Measurements from ENCODE around the gene HSD17B12. TPM values are rescaled to one million over a fixed set of nuclear protein-coding genes. Genes with fewer than 3 reads are reported as not detected.
A peak's percentile ranks its signal among the peaks of the same experiment; 100 is the strongest.

Gene HSD17B12
- total and polyA plus RNA-seq, 5 donors from 2014 or later = 17.5 to 23.1 (median 21.1) TPM

DNA sequence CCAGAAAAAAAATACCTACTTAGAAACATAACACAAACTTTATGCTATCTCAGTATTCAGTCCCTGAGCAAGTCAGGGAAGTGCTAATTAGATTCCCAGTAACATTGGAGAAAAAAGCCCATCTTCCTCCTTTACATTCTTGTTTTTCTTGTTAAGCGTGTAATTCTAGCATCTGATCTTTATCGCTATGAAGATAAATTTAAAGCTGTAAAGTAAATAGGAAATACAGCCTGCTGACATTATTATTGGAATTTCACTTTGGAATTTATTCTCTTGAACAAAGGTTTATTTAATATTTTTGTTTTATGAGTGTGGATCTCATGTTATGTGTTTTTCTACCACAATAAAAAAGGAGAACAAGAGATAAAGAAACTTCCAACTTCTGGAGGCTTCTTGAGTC lies 214.0 kb downstream of the HSD17B12 start:
- Histone ChIP-seq H3K9me3 (ENCODE audit: control insufficient read depth in 2 of 2, low read length in 2 of 2) (no peaks in the 10 kb centered on the region), H3K36me3 (ENCODE audit: control insufficient read depth, insufficient read depth, low read length) (peaks cover 88% of the 10 kb centered on the region), H3K4me3 (ENCODE audit: low read depth, low read length) (no peak overlapping the region), H3K27ac (ENCODE audit: insufficient read depth, low read length, poor library complexity, severe bottlenecking) (no peak overlapping the region), H3K27me3 (ENCODE audit: control insufficient read depth, insufficient read depth, low read length) (no peaks in the 10 kb centered on the region), H3K4me1 (ENCODE audit: control insufficient read depth, insufficient read depth, low read length, poor library complexity, severe bottlenecking) (no peaks in the 10 kb centered on the region)
- Mint-ChIP-seq H3K36me3 (peaks cover 57% of the 10 kb centered on the region), H3K27ac (no peak overlapping the region), H3K4me1 (peaks cover 5 to 16% (median 5%) of the 10 kb centered on the region in 4 donors), H3K9me3 (no peaks in the 10 kb centered on the region), H3K27me3 (no peaks in the 10 kb centered on the region), H3K4me3 (no peak overlapping the region)
- no peak for ATAC-seq (ENCODE audit: low read depth in 2 of 2)
- DNase-seq = no peak

DNA sequence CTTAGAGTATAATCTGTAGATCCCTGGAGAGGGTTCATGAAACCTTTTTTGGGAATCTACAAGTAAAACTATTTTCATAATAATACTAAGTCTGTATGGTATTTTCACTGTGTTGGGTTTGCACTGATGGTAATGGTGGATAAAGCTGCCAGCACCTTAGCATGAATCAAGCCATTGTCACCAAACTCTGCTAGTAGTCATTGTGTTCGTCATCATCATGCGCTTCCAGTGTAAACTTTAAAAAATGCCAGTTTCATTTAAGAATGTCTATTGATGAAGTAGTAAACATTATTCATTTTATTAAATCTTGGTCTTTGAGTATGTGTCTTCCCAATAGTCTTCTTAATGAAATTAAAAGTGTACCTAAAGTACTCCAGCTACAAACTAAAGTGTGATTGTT lies 215.1 kb downstream of the HSD17B12 start:
- Histone ChIP-seq H3K27ac (ENCODE audit: insufficient read depth, low read length, poor library complexity, severe bottlenecking) (no peak overlapping the region), H3K4me3 (ENCODE audit: low read depth, low read length) (no peak overlapping the region), H3K9me3 (ENCODE audit: control insufficient read depth in 2 of 2, low read length in 2 of 2) (no peaks in the 10 kb centered on the region), H3K36me3 (ENCODE audit: control insufficient read depth, insufficient read depth, low read length) (peaks cover 83% of the 10 kb centered on the region), H3K4me1 (ENCODE audit: control insufficient read depth, insufficient read depth, low read length, poor library complexity, severe bottlenecking) (no peaks in the 10 kb centered on the region), H3K27me3 (ENCODE audit: control insufficient read depth, insufficient read depth, low read length) (no peaks in the 10 kb centered on the region)
- Mint-ChIP-seq H3K27ac (no peak overlapping the region), H3K27me3 (no peaks in the 10 kb centered on the region), H3K4me1 (peaks cover 0 to 13% (median 1%) of the 10 kb centered on the region in 4 donors), H3K4me3 (no peak overlapping the region), H3K36me3 (peaks cover 54% of the 10 kb centered on the region), H3K9me3 (peaks cover 0 to 1% (median 0%) of the 10 kb centered on the region in 7 donors)
- DNase-seq (no peak), ATAC-seq (ENCODE audit: low read depth in 2 of 2) (no peak)

DNA sequence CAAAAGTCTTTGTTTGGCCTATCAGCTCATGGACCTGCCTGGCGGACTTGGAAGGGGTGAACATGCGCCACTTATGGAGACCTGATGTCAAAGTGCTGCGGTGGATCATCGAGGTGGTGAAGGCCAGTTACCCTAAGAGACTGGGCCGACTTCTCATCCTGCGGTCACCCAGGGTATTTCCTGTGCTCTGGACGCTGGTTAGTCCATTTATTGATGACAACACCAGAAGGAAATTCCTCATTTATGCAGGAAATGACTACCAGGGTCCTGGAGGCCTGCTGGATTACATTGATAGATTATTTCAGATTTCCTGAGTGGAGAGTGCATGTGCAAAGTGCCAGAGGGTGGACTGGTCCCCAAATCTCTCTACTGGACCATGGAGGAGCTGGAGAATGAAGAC lies 218.0 kb downstream of the HSD17B12 start:
- no peak overlapping the region for H3K4me3 ChIP-seq (ENCODE audit: low read depth, low read length)
- peaks cover 0 to 1% (median 0%) of the 10 kb centered on the region in 7 donors for H3K9me3 Mint-ChIP-seq
- H3K27ac Mint-ChIP-seq = no peak overlapping the region
- DNase-seq = no peak
- H3K27me3 Mint-ChIP-seq = no peaks in the 10 kb centered on the region
- no peaks in the 10 kb centered on the region for H3K27me3 ChIP-seq (ENCODE audit: control insufficient read depth, insufficient read depth, low read length)
- H3K27ac ChIP-seq (ENCODE audit: insufficient read depth, low read length, poor library complexity, severe bottlenecking) = no peak overlapping the region
- no peak for ATAC-seq (ENCODE audit: low read depth in 2 of 2)
- H3K36me3 Mint-ChIP-seq = peaks cover 61% of the 10 kb centered on the region
- no peaks in the 10 kb centered on the region for H3K4me1 ChIP-seq (ENCODE audit: control insufficient read depth, insufficient read depth, low read length, poor library complexity, severe bottlenecking)
- H3K36me3 ChIP-seq (ENCODE audit: control insufficient read depth, insufficient read depth, low read length) = peaks cover 75% of the 10 kb centered on the region
- H3K4me3 Mint-ChIP-seq = no peak overlapping the region
- no peaks in the 10 kb centered on the region for H3K9me3 ChIP-seq (ENCODE audit: control insufficient read depth in 2 of 2, low read length in 2 of 2)
- peaks cover 0 to 8% (median 5%) of the 10 kb centered on the region in 4 donors for H3K4me1 Mint-ChIP-seq

DNA sequence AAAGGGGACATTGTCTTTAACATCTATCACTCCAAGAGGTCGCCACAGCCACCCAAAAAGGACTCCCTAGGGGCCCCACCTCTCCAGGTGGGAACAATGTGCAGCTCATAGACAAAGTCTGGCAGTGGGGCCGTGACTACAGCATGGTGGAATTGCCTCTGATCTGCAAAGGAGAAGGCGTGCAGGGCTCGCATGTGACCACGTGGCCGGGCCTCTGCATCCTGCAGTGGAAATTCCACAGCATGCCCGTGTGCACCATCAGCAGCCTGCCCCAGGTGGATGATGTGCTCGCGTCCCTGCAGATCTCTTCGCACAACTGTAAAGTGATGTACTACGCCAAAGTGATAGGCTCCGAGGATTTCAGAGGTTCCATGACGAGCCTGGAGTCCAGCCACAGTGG lies 218.6 kb downstream of the HSD17B12 start:
- H3K36me3 ChIP-seq (ENCODE audit: control insufficient read depth, insufficient read depth, low read length) = peaks cover 75% of the 10 kb centered on the region
- no peak for DNase-seq
- no peak overlapping the region for H3K27ac Mint-ChIP-seq

DNA sequence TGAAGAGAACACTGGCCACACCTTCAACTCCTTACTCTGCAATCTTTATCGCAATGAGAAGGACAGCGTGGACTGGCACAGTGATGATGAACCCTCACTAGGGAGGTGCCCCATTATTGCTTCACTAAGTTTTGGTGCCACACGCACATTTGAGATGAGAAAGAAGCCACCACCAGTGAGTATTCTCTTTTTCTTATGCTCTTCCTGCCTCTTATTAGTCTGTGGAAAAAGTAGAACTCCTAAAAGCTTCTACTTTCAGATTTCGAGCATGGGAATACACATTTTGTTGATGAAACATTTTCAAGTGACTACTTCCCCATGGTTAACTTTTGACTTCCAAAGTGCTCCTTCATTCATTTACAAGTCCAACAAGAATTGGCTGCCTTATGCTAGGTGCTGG lies 221.0 kb downstream of the HSD17B12 start:
- Histone ChIP-seq H3K4me1 (ENCODE audit: control insufficient read depth, insufficient read depth, low read length, poor library complexity, severe bottlenecking) (no peaks in the 10 kb centered on the region), H3K36me3 (ENCODE audit: control insufficient read depth, insufficient read depth, low read length) (peaks cover 62% of the 10 kb centered on the region), H3K4me3 (ENCODE audit: low read depth, low read length) (no peak overlapping the region), H3K9me3 (ENCODE audit: control insufficient read depth in 2 of 2, low read length in 2 of 2) (no peaks in the 10 kb centered on the region), H3K27ac (ENCODE audit: insufficient read depth, low read length, poor library complexity, severe bottlenecking) (no peak overlapping the region), H3K27me3 (ENCODE audit: control insufficient read depth, insufficient read depth, low read length) (no peaks in the 10 kb centered on the region)
- DNase-seq (no peak), ATAC-seq (ENCODE audit: low read depth in 2 of 2) (no peak)
- H3K4me1 Mint-ChIP-seq = peaks cover 3 to 19% (median 8%) of the 10 kb centered on the region in 4 donors
- peaks cover 0 to 1% (median 0%) of the 10 kb centered on the region in 7 donors for H3K9me3 Mint-ChIP-seq
- peaks cover 72% of the 10 kb centered on the region for H3K36me3 Mint-ChIP-seq
- H3K27ac Mint-ChIP-seq = no peak overlapping the region
- H3K27me3 Mint-ChIP-seq = no peaks in the 10 kb centered on the region
- no peak overlapping the region for H3K4me3 Mint-ChIP-seq

More for the DNA sequence above, 218.6 kb downstream of the HSD17B12 start:
- peaks cover 0 to 1% (median 0%) of the 10 kb centered on the region in 7 donors for H3K9me3 Mint-ChIP-seq
- Histone ChIP-seq H3K4me3 (ENCODE audit: low read depth, low read length) (no peak overlapping the region), H3K9me3 (ENCODE audit: control insufficient read depth in 2 of 2, low read length in 2 of 2) (no peaks in the 10 kb centered on the region), H3K27me3 (ENCODE audit: control insufficient read depth, insufficient read depth, low read length) (no peaks in the 10 kb centered on the region), H3K4me1 (ENCODE audit: control insufficient read depth, insufficient read depth, low read length, poor library complexity, severe bottlenecking) (no peaks in the 10 kb centered on the region), H3K27ac (ENCODE audit: insufficient read depth, low read length, poor library complexity, severe bottlenecking) (no peak overlapping the region)
- H3K4me3 Mint-ChIP-seq = no peak overlapping the region
- peaks cover 66% of the 10 kb centered on the region for H3K36me3 Mint-ChIP-seq
- H3K27me3 Mint-ChIP-seq = no peaks in the 10 kb centered on the region
- ATAC-seq (ENCODE audit: low read depth in 2 of 2) = no peak
- H3K4me1 Mint-ChIP-seq = peaks cover 0 to 11% (median 6%) of the 10 kb centered on the region in 4 donors

DNA sequence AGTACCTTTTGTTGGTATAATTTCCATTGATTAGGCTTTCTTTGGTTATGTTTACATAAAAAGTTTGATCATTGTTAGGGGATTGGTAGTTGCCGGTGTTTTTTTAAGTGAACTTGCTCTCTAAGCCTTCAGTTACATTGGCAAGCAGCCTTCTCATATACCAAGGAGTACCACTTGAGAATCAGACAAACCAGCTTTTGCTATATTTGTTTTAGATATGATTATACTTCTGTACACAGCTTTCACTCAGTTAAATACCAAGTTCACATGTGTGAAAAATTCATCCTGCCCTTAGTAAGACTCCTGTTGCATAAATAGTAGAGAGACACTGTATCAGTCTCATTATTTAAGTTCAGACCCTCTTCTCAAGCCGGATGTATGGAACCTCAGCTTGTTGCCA lies 222.5 kb downstream of the HSD17B12 start:
- Histone ChIP-seq H3K36me3 (ENCODE audit: control insufficient read depth, insufficient read depth, low read length) (peaks cover 50% of the 10 kb centered on the region), H3K4me1 (ENCODE audit: control insufficient read depth, insufficient read depth, low read length, poor library complexity, severe bottlenecking) (no peaks in the 10 kb centered on the region), H3K27me3 (ENCODE audit: control insufficient read depth, insufficient read depth, low read length) (no peaks in the 10 kb centered on the region), H3K27ac (ENCODE audit: insufficient read depth, low read length, poor library complexity, severe bottlenecking) (no peak overlapping the region), H3K9me3 (ENCODE audit: control insufficient read depth in 2 of 2, low read length in 2 of 2) (no peaks in the 10 kb centered on the region), H3K4me3 (ENCODE audit: low read depth, low read length) (no peak overlapping the region)
- no peak for DNase-seq
- Mint-ChIP-seq H3K4me3 (no peak overlapping the region), H3K9me3 (peaks cover 0 to 1% (median 0%) of the 10 kb centered on the region in 7 donors), H3K27ac (no peak overlapping the region), H3K36me3 (peaks cover 72% of the 10 kb centered on the region), H3K27me3 (no peaks in the 10 kb centered on the region), H3K4me1 (peaks cover 3 to 19% (median 13%) of the 10 kb centered on the region in 4 donors)
- ATAC-seq (ENCODE audit: low read depth in 2 of 2) = no peak

DNA sequence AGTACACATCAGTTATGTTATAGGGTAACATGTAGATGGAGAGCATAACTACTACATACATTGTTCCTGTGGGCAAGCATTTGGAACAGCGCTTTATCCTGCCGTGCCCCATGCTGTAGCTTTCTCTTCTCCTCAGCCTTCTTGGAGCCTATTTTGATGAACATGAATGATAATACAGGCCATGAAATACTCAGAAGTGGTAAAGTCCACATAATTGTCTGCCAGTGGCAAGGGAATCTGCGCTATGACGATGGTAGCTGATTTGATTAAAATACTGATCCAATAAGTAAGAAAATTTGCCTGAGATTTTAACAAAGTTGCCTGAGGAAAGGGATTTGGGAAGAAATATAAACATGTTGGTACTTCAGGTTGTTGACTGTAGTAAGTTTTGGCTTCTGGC lies 223.4 kb downstream of the HSD17B12 start:
- peaks cover 63% of the 10 kb centered on the region for H3K36me3 Mint-ChIP-seq

DNA sequence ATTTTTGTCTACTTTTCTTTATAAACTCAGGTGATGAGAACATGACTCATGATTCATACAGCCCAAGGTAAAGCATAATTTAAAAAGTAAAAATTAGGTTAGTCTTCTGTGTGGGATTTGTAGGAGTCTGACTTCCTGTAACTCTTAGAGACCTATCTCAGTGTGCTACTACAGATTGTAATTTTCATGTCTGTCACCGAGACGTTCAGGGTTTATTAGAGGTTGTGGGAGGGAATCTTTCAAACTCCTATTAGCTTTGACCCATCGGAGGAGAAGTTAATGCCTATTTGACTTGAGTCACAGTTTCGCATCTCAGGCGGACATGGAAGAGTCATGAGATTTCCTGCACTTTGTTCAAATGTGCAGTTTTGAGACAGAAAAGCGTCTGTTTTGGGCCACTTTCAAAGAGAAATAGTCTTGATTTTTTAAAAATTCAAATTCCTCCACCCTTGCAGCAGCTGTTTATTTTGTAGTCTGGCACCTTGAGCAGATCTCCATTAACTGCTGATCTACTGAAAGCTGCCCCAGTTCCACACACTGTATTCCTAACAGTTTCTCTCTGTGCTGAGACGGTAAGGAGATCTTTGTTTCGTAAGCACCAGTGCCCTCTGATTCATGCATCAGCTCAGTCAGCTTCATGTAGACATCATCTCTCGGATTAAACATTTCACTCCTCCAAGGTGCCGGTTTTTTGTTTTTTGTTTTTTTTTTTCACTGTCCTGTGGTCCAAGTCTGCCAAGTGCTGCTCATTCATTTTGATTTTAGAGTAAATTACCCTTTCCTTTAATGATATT lies 224.4 kb downstream of the HSD17B12 start:
- H3K4me1 ChIP-seq (ENCODE audit: control insufficient read depth, insufficient read depth, low read length, poor library complexity, severe bottlenecking) = no peaks in the 10 kb centered on the region
- Mint-ChIP-seq H3K27ac (peak overlapping the region in 1 of 3 donors; percentile 56), H3K4me3 (no peak overlapping the region), H3K9me3 (peaks cover 0 to 1% (median 0%) of the 10 kb centered on the region in 7 donors), H3K4me1 (peaks cover 8 to 29% (median 17%) of the 10 kb centered on the region in 4 donors), H3K27me3 (no peaks in the 10 kb centered on the region), H3K36me3 (peaks cover 65% of the 10 kb centered on the region)
- H3K9me3 ChIP-seq (ENCODE audit: control insufficient read depth in 2 of 2, low read length in 2 of 2) = no peaks in the 10 kb centered on the region
- no peak overlapping the region for H3K27ac ChIP-seq (ENCODE audit: insufficient read depth, low read length, poor library complexity, severe bottlenecking)
- ATAC-seq (ENCODE audit: low read depth in 2 of 2) (no peak), DNase-seq (no peak)
- H3K36me3 ChIP-seq (ENCODE audit: control insufficient read depth, insufficient read depth, low read length) = peaks cover 55% of the 10 kb centered on the region
- no peak overlapping the region for H3K4me3 ChIP-seq (ENCODE audit: low read depth, low read length)
- H3K27me3 ChIP-seq (ENCODE audit: control insufficient read depth, insufficient read depth, low read length) = no peaks in the 10 kb centered on the region

More for the DNA sequence above, 223.4 kb downstream of the HSD17B12 start:
- no peak overlapping the region for H3K27ac ChIP-seq (ENCODE audit: insufficient read depth, low read length, poor library complexity, severe bottlenecking)
- H3K9me3 ChIP-seq (ENCODE audit: control insufficient read depth in 2 of 2, low read length in 2 of 2) = no peaks in the 10 kb centered on the region
- peaks cover 54% of the 10 kb centered on the region for H3K36me3 ChIP-seq (ENCODE audit: control insufficient read depth, insufficient read depth, low read length)
- no peaks in the 10 kb centered on the region for H3K4me1 ChIP-seq (ENCODE audit: control insufficient read depth, insufficient read depth, low read length, poor library complexity, severe bottlenecking)
- peaks cover 8 to 19% (median 15%) of the 10 kb centered on the region in 4 donors for H3K4me1 Mint-ChIP-seq
- H3K4me3 ChIP-seq (ENCODE audit: low read depth, low read length) = no peak overlapping the region
- ATAC-seq (ENCODE audit: low read depth in 2 of 2) (no peak), DNase-seq (no peak)
- H3K27me3 Mint-ChIP-seq = no peaks in the 10 kb centered on the region
- H3K4me3 Mint-ChIP-seq = no peak overlapping the region
- H3K9me3 Mint-ChIP-seq = peaks cover 0 to 1% (median 0%) of the 10 kb centered on the region in 7 donors
- H3K27ac Mint-ChIP-seq = peak overlapping the region in 1 of 3 donors; percentile 12
- H3K27me3 ChIP-seq (ENCODE audit: control insufficient read depth, insufficient read depth, low read length) = no peaks in the 10 kb centered on the region

All from CD4-positive, CD25-positive, alpha-beta regulatory T cell (primary cell).